Adrenal gland (tissue), 5 donors: Measurements from ENCODE around the gene MUC6.

Experiments used
- CTCF ChIP-seq, 6 experiments: fragments of 450-650 bp in 4 of 6; fragments of 200-600 bp in 2 of 6; sonication (generic) in 1 of 6; IDR thresholded peaks; 1 replicate in 5 of 6; 2 replicates in 1 of 6; pipeline versions ENCODE4 v1.5.1 to v1.8.0; 2016 to 2021; ENCODE audit warnings: antibody characterized with exemption in 6 of 6, mild to moderate bottlenecking in 2 of 6, moderate library complexity in 1 of 6
- POLR2A ChIP-seq, 2 donors: fragments of 450-650 bp; IDR thresholded peaks; one replicate each; pipeline ENCODE4 v1.6.1; 2017; ENCODE audit warnings: antibody characterized with exemption in 2 of 2, mild to moderate bottlenecking in 2 of 2, moderate library complexity in 1 of 2
- donor health status: DM: no; HTN: no; CAD: no.

DNA sequence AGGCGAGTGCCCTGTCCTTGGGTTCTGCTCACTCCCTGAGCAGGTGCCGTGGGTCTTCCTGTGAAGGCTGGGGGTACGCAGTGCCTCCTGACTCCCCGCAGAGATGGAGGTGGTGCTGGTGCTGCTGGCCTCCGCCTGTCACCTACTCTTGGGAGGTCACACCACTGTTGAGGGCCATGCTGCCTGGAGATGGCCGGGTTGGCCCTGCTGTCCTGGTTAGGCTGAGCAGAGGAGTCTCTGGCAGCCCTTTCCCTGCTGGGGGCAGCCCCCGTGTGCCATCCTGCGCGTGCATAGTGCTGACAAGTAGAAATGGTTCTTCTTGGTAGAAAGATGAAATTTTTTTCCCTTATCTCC lies 49.6 kb downstream of the MUC6 start:
- no peak for TF ChIP-seq CTCF (IDR thresholded peaks at IDR 0.05)
- TF ChIP-seq POLR2A (IDR thresholded peaks at IDR 0.05), result no peak
